ENCODE measurements around the gene CCT7. TPM values are rescaled to one million over a fixed set of nuclear protein-coding genes. Genes with fewer than 3 reads are reported as not detected.
"Not testable (repeated sequence)": the region's sequence is repeated elsewhere in the genome, so short reads cannot be mapped to it uniquely, and the experiment has no call there.

Gene CCT7
- 117 TPM for total RNA-seq
- polyA plus RNA-seq = 178 TPM

DNA sequence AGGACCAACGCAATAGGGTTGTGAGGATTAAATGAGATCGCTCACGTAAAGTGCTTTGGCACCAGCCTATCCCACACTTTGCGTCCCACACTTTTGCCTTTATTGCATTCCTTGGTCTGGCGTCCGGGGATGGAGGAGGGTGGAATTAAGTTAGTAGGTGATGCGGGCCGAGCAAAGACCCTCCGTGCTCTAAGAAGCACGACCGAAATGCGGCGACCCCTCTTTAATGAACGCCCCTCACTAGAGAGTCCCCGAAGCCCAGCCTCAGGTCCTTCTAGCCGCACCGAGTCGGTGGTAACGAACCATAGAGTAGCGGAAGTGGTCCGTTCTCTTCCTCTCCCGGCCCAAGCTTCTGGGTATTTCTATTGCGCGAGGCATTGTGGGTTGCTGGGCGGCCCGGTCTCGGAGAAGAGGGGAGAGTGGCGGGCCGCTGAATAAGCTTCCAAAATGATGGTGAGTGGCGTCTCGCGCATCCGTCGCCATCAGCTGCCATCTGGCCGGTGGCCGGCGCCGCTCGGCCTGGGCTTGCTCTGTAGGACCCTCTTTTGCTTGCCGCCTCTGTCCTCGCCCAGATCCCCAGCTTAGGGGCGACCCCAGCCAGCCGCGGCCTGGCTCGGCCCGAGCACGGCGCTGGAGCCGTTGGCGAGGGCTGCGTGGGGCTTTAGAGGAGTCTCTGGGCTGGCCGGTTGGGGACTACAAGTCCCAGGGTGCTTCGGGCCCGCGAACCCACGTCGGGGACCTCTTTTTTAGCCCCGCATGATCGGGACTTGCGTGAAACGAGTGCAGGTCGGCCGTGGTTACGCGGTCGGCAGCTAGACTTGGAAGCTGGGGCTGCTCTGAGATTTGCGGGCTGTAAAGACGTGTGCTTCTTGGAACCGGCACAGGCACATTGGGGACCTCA, at the start of gene CCT7:
CCT7 (plus strand) TSS at position 377 of the 901 bp plus-strand sequence; CDS start at position 448, 71 bp downstream.
- H3K4me3 ChIP-seq (ENCODE audit: low read depth, low read length) = peak within 1 kb of the TSS; percentile 71
- DNase-seq (ENCODE audit: extremely low spot score) = peak; percentile 85
- WGBS = under 1% methylated on average over 69 of the region's 69 CpGs
- peak within 1 kb of the TSS; percentile 85 for H3K27ac ChIP-seq (ENCODE audit: low read depth)
- H3K36me3 ChIP-seq (ENCODE audit: insufficient read depth) = no peaks in the 10 kb centered on the region
- peaks cover 3% of the 10 kb centered on the region for H3K4me1 ChIP-seq (ENCODE audit: insufficient read depth)

DNA sequence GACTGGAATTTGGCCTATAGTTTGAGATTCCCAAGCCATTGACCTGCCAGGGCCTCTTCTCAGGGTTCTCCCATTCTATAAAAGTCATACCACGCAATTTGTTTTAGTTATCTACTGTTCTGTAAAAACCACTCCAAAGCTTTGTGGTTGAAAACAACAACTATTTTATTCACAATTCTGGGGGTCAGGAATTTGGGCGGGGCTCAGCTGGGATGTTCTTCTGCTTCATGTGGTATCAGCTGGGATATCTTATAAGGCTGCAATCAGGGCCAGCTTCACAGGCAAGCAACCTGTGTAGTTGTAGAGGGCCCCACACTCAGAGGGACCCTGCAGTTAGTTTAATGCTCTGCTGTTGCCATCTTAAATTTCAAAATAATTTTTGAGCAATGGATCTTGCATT, 48.1 kb upstream of the CCT7 start:
- 82% methylated on average over 2 of the region's 2 CpGs for WGBS
- H3K4me1 ChIP-seq (ENCODE audit: insufficient read depth) = no peaks in the 10 kb centered on the region
- no peak for DNase-seq (ENCODE audit: extremely low spot score)
- no peak overlapping the region for H3K4me3 ChIP-seq (ENCODE audit: low read depth, low read length)
- no peak overlapping the region for H3K27ac ChIP-seq (ENCODE audit: low read depth)
- no peaks in the 10 kb centered on the region for H3K36me3 ChIP-seq (ENCODE audit: insufficient read depth)

GRCh38 chr2:73187549-73187948, 46.6 kb upstream of the CCT7 start:
- DNase-seq (ENCODE audit: extremely low spot score) = no peak
- no peaks in the 10 kb centered on the region for H3K4me1 ChIP-seq (ENCODE audit: insufficient read depth)
- no peak overlapping the region for H3K4me3 ChIP-seq (ENCODE audit: low read depth, low read length)
- 47% methylated on average over 2 of the region's 2 CpGs for WGBS
- no peak overlapping the region for H3K27ac ChIP-seq (ENCODE audit: low read depth)
- H3K36me3 ChIP-seq (ENCODE audit: insufficient read depth) = no peaks in the 10 kb centered on the region

DNA sequence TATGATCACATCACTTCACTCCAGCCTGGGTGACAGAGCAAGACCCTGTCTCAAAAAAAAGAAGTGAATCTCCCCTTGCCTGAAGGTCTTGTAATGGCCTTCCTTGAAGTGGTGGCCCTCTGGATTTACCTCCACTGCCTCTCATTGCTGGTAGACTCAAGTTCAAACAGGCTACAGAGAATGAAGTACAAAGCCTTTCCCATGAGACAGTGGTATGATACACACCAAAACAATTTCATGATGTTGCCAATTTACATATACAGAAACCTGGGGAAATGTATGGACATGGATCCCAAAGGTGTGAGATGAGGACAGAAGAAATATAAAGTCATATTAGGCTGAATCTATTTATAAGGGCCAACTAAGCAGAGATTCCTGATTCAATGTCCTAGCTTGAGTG, 36.5 kb upstream of the CCT7 start:
- Histone ChIP-seq H3K36me3 (ENCODE audit: insufficient read depth) (no peaks in the 10 kb centered on the region), H3K4me3 (ENCODE audit: low read depth, low read length) (no peak overlapping the region), H3K27ac (ENCODE audit: low read depth) (no peak overlapping the region), H3K4me1 (ENCODE audit: insufficient read depth) (no peaks in the 10 kb centered on the region)
- no peak for DNase-seq (ENCODE audit: extremely low spot score)

GRCh38 chr2:73200281-73200680, 33.8 kb upstream of the CCT7 start:
- not testable (repeated sequence) for DNase-seq (ENCODE audit: extremely low spot score); H3K4me3 ChIP-seq (ENCODE audit: low read depth, low read length); H3K4me1 ChIP-seq (ENCODE audit: insufficient read depth); H3K27ac ChIP-seq (ENCODE audit: low read depth); H3K36me3 ChIP-seq (ENCODE audit: insufficient read depth)
- WGBS = 82% methylated on average over 10 of the region's 10 CpGs

DNA sequence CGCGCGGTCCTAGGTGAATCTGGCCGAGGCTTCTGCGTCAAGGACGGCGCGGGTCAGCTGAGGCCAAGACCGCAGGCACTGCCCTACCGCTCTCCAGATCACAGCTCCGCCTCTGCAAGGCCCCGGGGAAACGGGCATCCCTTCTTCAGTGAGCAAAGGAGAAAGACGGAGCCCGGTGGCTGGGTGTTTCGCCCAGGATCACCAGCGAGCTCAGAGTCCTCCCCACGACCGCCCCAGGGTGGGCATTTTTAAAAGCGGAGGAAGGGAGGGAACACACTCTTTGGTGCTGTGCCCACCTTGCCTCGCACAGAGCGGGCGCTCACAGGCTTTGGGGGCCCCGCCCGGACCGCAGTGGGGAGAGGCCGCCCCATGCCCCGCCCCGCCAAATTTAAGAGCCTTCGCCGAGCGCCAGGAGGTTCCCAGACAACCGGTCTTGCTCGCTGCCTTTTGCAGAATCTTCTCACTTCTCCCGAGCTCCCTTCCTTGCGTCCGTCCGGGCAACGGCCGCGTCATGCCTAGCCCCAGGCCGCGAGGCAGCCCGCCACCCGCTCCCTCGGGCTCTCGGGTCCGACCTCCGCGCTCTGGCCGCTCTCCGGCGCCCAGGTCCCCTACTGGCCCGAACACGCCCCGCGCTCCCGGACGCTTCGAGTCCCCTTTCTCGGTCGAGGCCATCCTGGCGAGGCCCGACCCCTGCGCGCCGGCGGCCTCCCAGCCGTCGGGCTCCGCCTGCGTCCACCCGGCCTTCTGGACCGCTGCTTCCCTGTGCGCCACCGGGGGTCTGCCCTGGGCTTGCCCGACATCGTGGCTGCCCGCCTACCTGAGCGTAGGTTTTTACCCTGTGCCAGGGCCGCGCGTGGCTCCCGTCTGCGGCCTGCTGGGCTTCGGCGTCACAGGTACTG, 31.7 kb upstream of the CCT7 start, which contains the start of gene NOTO:
NOTO (plus strand) TSS at position 419 of the 899 bp plus-strand sequence; CDS start at position 512, 93 bp downstream.
- 2% methylated on average over 87 of the region's 87 CpGs for WGBS
- DNase-seq (ENCODE audit: extremely low spot score) = no peak
- H3K4me3 ChIP-seq (ENCODE audit: low read depth, low read length) = peak within 1 kb of the TSS; percentile 32
- peaks cover 2% of the 10 kb centered on the region for H3K4me1 ChIP-seq (ENCODE audit: insufficient read depth)
- no peaks in the 10 kb centered on the region for H3K36me3 ChIP-seq (ENCODE audit: insufficient read depth)
- no peak within 1 kb of the TSS for H3K27ac ChIP-seq (ENCODE audit: low read depth)

GRCh38 chr2:73203055-73203681, 30.9 kb upstream of the CCT7 start:
- H3K4me3 ChIP-seq (ENCODE audit: low read depth, low read length) = peak overlapping the region; percentile 32
- 4% methylated on average over 44 of the region's 44 CpGs for WGBS
- H3K27ac ChIP-seq (ENCODE audit: low read depth) = no peak overlapping the region
- no peak for DNase-seq (ENCODE audit: extremely low spot score)
- peaks cover 2% of the 10 kb centered on the region for H3K4me1 ChIP-seq (ENCODE audit: insufficient read depth)
- no peaks in the 10 kb centered on the region for H3K36me3 ChIP-seq (ENCODE audit: insufficient read depth)

- Histone ChIP-seq H3K4me1 (ENCODE audit: insufficient read depth) (peaks cover 2% of the 10 kb centered on the region), H3K36me3 (ENCODE audit: insufficient read depth) (no peaks in the 10 kb centered on the region), H3K4me3 (ENCODE audit: low read depth, low read length) (no peak overlapping the region), H3K27ac (ENCODE audit: low read depth) (no peak overlapping the region)
- DNase-seq (ENCODE audit: extremely low spot score) = no peak
- WGBS = 82% methylated on average over 6 of the region's 6 CpGs
Measured at GRCh38 chr2:73205611-73206010, 28.5 kb upstream of the CCT7 start.

- Histone ChIP-seq H3K36me3 (ENCODE audit: insufficient read depth) (no peaks in the 10 kb centered on the region), H3K4me3 (ENCODE audit: low read depth, low read length) (no peak overlapping the region), H3K27ac (ENCODE audit: low read depth) (no peak overlapping the region), H3K4me1 (ENCODE audit: insufficient read depth) (no peaks in the 10 kb centered on the region)
- 52% methylated on average over 3 of the region's 3 CpGs for WGBS
- DNase-seq (ENCODE audit: extremely low spot score) = no peak
Measured at GRCh38 chr2:73208258-73208657, 25.9 kb upstream of the CCT7 start.

GRCh38 chr2:73210019-73210418, 24.1 kb upstream of the CCT7 start:
- no peak for DNase-seq (ENCODE audit: extremely low spot score)
- no peaks in the 10 kb centered on the region for H3K36me3 ChIP-seq (ENCODE audit: insufficient read depth)
- no peaks in the 10 kb centered on the region for H3K4me1 ChIP-seq (ENCODE audit: insufficient read depth)
- WGBS = 68% methylated on average over 4 of the region's 4 CpGs
- no peak overlapping the region for H3K4me3 ChIP-seq (ENCODE audit: low read depth, low read length)
- no peak overlapping the region for H3K27ac ChIP-seq (ENCODE audit: low read depth)

- Histone ChIP-seq H3K4me1 (ENCODE audit: insufficient read depth) (no peaks in the 10 kb centered on the region), H3K27ac (ENCODE audit: low read depth) (no peak overlapping the region), H3K36me3 (ENCODE audit: insufficient read depth) (no peaks in the 10 kb centered on the region), H3K4me3 (ENCODE audit: low read depth, low read length) (no peak overlapping the region)
- no peak for DNase-seq (ENCODE audit: extremely low spot score)
- WGBS = 88% methylated on average over 6 of the region's 6 CpGs
Measured at GRCh38 chr2:73210696-73211095, 23.4 kb upstream of the CCT7 start.

DNA sequence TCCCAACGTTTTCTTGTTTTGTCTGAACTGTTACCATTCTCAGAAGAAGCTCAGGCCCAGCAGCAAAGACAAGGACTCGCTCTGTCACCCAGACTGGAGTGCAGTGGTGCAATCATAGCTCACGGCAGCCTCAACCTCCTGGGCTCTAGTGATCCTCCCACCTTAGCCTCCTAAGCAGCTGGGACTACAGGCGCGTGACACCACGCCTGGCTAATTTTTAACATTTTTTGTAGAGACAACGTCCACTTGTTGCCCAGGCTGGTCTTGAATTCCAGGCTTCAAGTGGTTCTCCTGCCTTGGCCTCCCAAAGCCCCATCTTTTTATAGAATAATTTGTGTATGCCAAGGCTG, 22.0 kb upstream of the CCT7 start:
- WGBS = 74% methylated on average over 7 of the region's 7 CpGs
- H3K36me3 ChIP-seq (ENCODE audit: insufficient read depth) = no peaks in the 10 kb centered on the region
- no peaks in the 10 kb centered on the region for H3K4me1 ChIP-seq (ENCODE audit: insufficient read depth)
- H3K27ac ChIP-seq (ENCODE audit: low read depth) = no peak overlapping the region
- H3K4me3 ChIP-seq (ENCODE audit: low read depth, low read length) = no peak overlapping the region
- DNase-seq (ENCODE audit: extremely low spot score) = no peak

DNA sequence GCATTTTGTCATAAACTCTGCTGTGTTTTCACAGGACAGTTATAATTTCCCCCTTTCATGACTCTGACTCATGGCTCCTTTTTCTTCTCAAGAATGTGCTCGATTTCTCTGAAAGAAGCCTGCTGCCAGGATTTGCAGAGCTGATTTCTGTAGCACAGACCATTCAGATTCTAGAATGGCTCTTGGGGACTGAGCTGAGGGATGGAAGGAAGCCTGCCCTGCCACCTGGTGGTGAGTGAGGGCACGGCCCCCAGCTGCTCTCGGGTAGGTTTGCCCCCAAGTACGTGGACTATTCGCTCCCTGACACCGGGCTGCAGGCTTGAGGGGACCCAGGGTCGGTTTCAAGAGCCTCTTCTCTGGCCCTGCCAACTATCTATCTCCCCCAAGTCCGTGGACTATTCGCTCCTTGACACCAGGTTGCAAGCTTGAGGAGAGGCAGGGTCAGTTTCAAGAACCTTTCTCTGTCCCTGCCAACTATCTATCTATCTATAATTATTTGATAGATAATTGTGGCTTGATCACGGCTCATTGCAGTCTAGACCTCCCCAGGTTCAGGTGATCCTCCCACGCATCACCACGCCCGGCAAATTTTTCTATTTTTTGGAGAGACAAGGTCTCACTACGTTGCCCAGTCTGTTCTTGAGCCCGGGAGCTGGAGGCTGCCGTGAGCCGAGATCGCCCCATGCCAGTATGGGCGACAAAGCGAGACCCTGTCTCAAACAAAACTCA, 21.5 kb upstream of the CCT7 start:
- 56% methylated on average over 20 of the region's 20 CpGs for WGBS
- Histone ChIP-seq H3K4me1 (ENCODE audit: insufficient read depth) (no peaks in the 10 kb centered on the region), H3K36me3 (ENCODE audit: insufficient read depth) (no peaks in the 10 kb centered on the region), H3K4me3 (ENCODE audit: low read depth, low read length) (no peak overlapping the region), H3K27ac (ENCODE audit: low read depth) (no peak overlapping the region)
- DNase-seq (ENCODE audit: extremely low spot score) = no peak
